IMR-90 (cell line): ENCODE data around the gene SPIN1. TPM values are rescaled to one million over a fixed set of nuclear protein-coding genes. Genes with fewer than 3 reads are reported as not detected.

Source experiments
- ATAC-seq: fragments of 200-7000 bp; cut with Tn5 transposase; 2 replicates; pipeline ENCODE4 v1.9.1; 2020; ENCODE audit warnings: low read depth, mild to moderate bottlenecking, moderate library complexity
- BruUV-seq: library from RNA; stranded (reverse); fragments of 400-500 nt; replicated peaks from 2 replicates; lab custom pipeline; 2021; lab: Mats Ljungman, UMichigan
- CTCF ChIA-PET: fragments of 300-600 bp; formaldehyde crosslinking; extraction: SDS; loops from one replicate; lab custom pipeline; 2021; ENCODE audit warnings: antibody characterized with exemption; lab: Yijun Ruan, JAX
- POLR2A ChIA-PET: fragments of 300-600 bp; sonication (Branson Sonifier 250); formaldehyde crosslinking; loops from one replicate; lab custom pipeline; 2022; ENCODE audit warnings: antibody characterized with exemption; ENCODE audit not compliant: unreplicated experiment; lab: Charles Lee
- DNase-seq: peaks from one replicate; pipeline ENCODE4 v3.0.0; 2013
- H2AFZ ChIP-seq: replicated peaks from 2 replicates; pipeline ENCODE3; 2013; ENCODE audit warnings: low read length, mild to moderate bottlenecking; ENCODE audit not compliant: poor library complexity
- H2AK5ac ChIP-seq: 2 replicates; pipeline ENCODE4 v1.6.1; 2013; ENCODE audit warnings: low read depth, low read length, inconsistent platforms
- H2AK9ac ChIP-seq: replicated peaks from 2 replicates; pipeline ENCODE3; 2013; ENCODE audit warnings: mild to moderate bottlenecking, low read depth, low read length, moderate library complexity; ENCODE audit not compliant: poor library complexity
- H2BK120ac ChIP-seq: 2 replicates; pipeline ENCODE4 v1.6.1; 2013; ENCODE audit warnings: low read depth, low read length, inconsistent platforms
- H2BK15ac ChIP-seq: 3 replicates; pipeline ENCODE4 v1.6.1; 2013; ENCODE audit warnings: low read depth, low read length, inconsistent platforms
- H2BK20ac ChIP-seq: 2 replicates; pipeline ENCODE4 v1.6.1; 2013; ENCODE audit warnings: low read depth, mild to moderate bottlenecking, inconsistent platforms, low read length, moderate library complexity
- H2BK5ac ChIP-seq: 2 replicates; pipeline ENCODE4 v1.6.1; 2013; ENCODE audit warnings: mild to moderate bottlenecking, low read depth, low read length, inconsistent platforms; ENCODE audit not compliant: poor library complexity, severe bottlenecking
- H3K14ac ChIP-seq: replicated peaks from 2 replicates; pipeline ENCODE4 v1.6.1; 2013; ENCODE audit warnings: low read depth, low read length, inconsistent platforms
- H3K18ac ChIP-seq: 2 replicates; pipeline ENCODE4 v1.6.1; 2013; ENCODE audit warnings: low read depth, low read length, control low read depth
- H3K23ac ChIP-seq: 2 replicates; pipeline ENCODE4 v1.6.1; 2013; ENCODE audit warnings: low read depth, low read length, inconsistent platforms
- H3K27ac ChIP-seq: 2 replicates; pipeline ENCODE4 v1.5.1; 2013; ENCODE audit warnings: mild to moderate bottlenecking, control low read depth, low read length; ENCODE audit not compliant: insufficient read depth
- H3K27me3 ChIP-seq: 2 replicates; pipeline ENCODE4 v1.6.1; 2013; ENCODE audit warnings: low read length; ENCODE audit not compliant: control insufficient read depth, insufficient read depth
- H3K36me3 ChIP-seq: 2 replicates; pipeline ENCODE4 v1.6.1; 2013; ENCODE audit warnings: low read length, mixed read lengths; ENCODE audit not compliant: control insufficient read depth, insufficient read depth
- H3K4ac ChIP-seq: 2 replicates; pipeline ENCODE4 v1.6.1; 2013; ENCODE audit warnings: low read depth, low read length, inconsistent platforms
- H3K4me1 ChIP-seq: 2 replicates; pipeline ENCODE4 v1.6.1; 2013; ENCODE audit warnings: low read length, mixed read lengths; ENCODE audit not compliant: control insufficient read depth, insufficient read depth
- H3K4me2 ChIP-seq: 2 replicates; pipeline ENCODE4 v1.6.1; 2013; ENCODE audit warnings: low read depth, mild to moderate bottlenecking, control low read depth, low read length, moderate library complexity
- H3K4me3 ChIP-seq: 2 replicates; pipeline ENCODE4 v1.5.1; 2013; ENCODE audit warnings: low read depth, mild to moderate bottlenecking, control low read depth, low read length, moderate library complexity; ENCODE audit not compliant: insufficient read depth
- H3K56ac ChIP-seq: 2 replicates; pipeline ENCODE4 v1.6.1; 2013; ENCODE audit warnings: low read length, inconsistent platforms; ENCODE audit not compliant: insufficient read depth; ENCODE audit errors: extremely low read depth
- H3K79me1 ChIP-seq, 2 experiments: 2 replicates each; pipeline ENCODE4 v1.6.1; 2013; ENCODE audit warnings: low read length in 2 of 2, inconsistent platforms in 1 of 2, low read depth in 1 of 2
- H3K9ac ChIP-seq: 2 replicates; pipeline ENCODE4 v1.6.1; 2013; ENCODE audit warnings: low read depth, low read length, control low read depth
- H3K9me1 ChIP-seq: 2 replicates; pipeline ENCODE4 v1.6.1; 2013; ENCODE audit warnings: low read length, inconsistent platforms; ENCODE audit not compliant: insufficient read depth
- H3K9me3 ChIP-seq: 2 replicates; pipeline ENCODE4 v1.6.1; 2013; ENCODE audit warnings: low read length; ENCODE audit not compliant: control insufficient read depth, insufficient read depth
- H4K20me1 ChIP-seq: 2 replicates; pipeline ENCODE4 v1.6.1; 2013; ENCODE audit warnings: low read length, inconsistent platforms; ENCODE audit not compliant: insufficient read depth
- H4K5ac ChIP-seq: 2 replicates; pipeline ENCODE4 v1.6.1; 2013; ENCODE audit warnings: mild to moderate bottlenecking, low read depth, low read length, control low read depth
- H4K8ac ChIP-seq, 2 experiments: 2 replicates each; pipeline ENCODE4 v1.6.1; 2013; ENCODE audit warnings: low read depth in 2 of 2, low read length in 2 of 2, control low read depth in 1 of 2, inconsistent platforms in 1 of 2
- H4K91ac ChIP-seq: 2 replicates; pipeline ENCODE4 v1.6.1; 2013; ENCODE audit warnings: low read depth, low read length, inconsistent platforms; ENCODE audit not compliant: insufficient read depth
- CEBPB ChIP-seq: IDR thresholded peaks from 2 replicates; pipeline ENCODE4 v1.6.1; 2012; ENCODE audit warnings: low read depth, low read length, improper control_type of control experiment
- WGBS, 2 experiments: methylation state at CpG; one replicate each; pipeline versions ENCODE4 v1.1.5 to v1.1.7; 2013; ENCODE audit warnings: missing lambda C conversion rate in 2 of 2; ENCODE audit not compliant: insufficient read length in 1 of 2; ENCODE audit errors: extremely low coverage in 2 of 2; 5-methylcytosine and 5-hydroxymethylcytosine counted together
- dilution Hi-C: fragments of 300-500 bp; cut with HindIII; formaldehyde crosslinking; loops from one replicate; pipeline ENCODE4 v1.14.3; 2018; ENCODE audit warnings: low sequenced_read_pairs; ENCODE audit not compliant: unreplicated experiment
- in situ Hi-C: fragments of 300-500 bp; cut with MboI; formaldehyde crosslinking; loops from 3 replicates; pipeline ENCODE4 v1.14.3; 2019; ENCODE audit warnings: low sequenced_read_pairs, inconsistent platforms, mixed read lengths
- intact Hi-C: fragments of 100-400 bp; cut with micrococcal nuclease; formaldehyde crosslinking; loops from 2 replicates; pipeline ENCODE4 v1.10.0; 2022
- polyA plus RNA-seq, 3 experiments: library from polyadenylated mRNA; depleted of rRNA; stranded (reverse); fragments of >200 nt; gene quantifications; 2 replicates each; pipeline ENCODE4 v1.2.3, GENCODE V29; 2012; ENCODE audit warnings: low replicate concordance in 1 of 3
- total RNA-seq: library from RNA; depleted of rRNA; stranded (reverse); fragments of >200 nt; gene quantifications from 2 replicates; pipeline ENCODE4 v1.2.3, GENCODE V29; 2012
- TF ChIP-seq, protein P1 (sequence below): fragments of 150-350 bp; IDR thresholded peaks from 2 replicates; pipeline ENCODE4 v1.6.1; 2016; ENCODE audit warnings: low read depth, mild to moderate bottlenecking, low read length, moderate library complexity, borderline replicate concordance

Gene SPIN1
- total and polyA plus RNA-seq, 2 of the 4 experiments (the other 2 are of a cell fraction), result 63.3 to 141 TPM

DNA sequence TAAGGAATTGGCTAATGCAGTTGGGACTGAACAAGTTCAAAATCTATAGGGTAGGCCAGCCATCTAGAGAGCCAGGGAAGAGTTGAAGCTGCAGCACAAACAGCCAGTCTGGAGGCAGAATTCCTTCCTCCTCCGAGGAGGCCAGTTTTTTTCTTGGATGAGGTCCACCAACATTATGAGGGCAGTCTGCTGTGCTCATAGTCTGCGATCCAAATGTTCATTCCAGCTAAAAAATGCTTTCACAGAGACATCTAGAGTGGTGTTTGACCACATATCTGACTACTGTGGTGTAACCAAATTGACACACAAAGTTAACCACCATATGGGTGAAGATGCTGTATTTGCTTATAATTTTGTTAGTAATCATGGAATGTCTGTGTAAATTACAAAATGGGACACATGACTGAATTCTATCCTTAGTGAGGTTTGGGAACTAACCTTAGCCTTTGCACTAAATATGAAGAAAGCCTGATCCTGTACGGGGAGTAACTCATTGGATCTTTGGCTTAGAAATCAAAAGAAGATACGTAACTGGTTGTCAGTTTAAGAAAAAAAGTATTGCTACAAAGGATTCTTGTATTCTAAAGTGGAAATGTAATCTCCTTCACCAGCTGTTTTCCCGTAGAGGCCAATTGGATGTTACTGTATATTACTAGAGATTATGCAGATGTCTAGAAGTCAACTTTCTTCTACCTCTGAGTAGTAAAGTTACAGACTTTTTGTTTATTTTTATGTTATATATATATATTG, 70.6 kb downstream of the SPIN1 start:
- no peak overlapping the region for H3K18ac ChIP-seq
- dilution Hi-C loops, result no loop called here
- H2AK5ac ChIP-seq, result no peak overlapping the region
- peaks cover 7% of the 10 kb centered on the region for H3K4me1 ChIP-seq
- TF ChIP-seq CEBPB, result 0 out of 2 replicates have a peak, but pooled peaks have one; percentile 4
- TF ChIP-seq, protein P1, sequence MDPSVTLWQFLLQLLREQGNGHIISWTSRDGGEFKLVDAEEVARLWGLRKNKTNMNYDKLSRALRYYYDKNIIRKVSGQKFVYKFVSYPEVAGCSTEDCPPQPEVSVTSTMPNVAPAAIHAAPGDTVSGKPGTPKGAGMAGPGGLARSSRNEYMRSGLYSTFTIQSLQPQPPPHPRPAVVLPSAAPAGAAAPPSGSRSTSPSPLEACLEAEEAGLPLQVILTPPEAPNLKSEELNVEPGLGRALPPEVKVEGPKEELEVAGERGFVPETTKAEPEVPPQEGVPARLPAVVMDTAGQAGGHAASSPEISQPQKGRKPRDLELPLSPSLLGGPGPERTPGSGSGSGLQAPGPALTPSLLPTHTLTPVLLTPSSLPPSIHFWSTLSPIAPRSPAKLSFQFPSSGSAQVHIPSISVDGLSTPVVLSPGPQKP, result no peak
- ChIA-PET CTCF (no interaction called here), POLR2A (no interaction called here)
- no peak overlapping the region for H2BK20ac ChIP-seq
- no peak overlapping the region for H4K91ac ChIP-seq
- H3K27ac ChIP-seq, result no peak overlapping the region
- ATAC-seq, result peak; percentile 70
- H3K56ac ChIP-seq, result no peak overlapping the region
- H3K23ac ChIP-seq, result no peak overlapping the region
- H4K20me1 ChIP-seq, result no peaks in the 10 kb centered on the region; the same call in 1 of the 2 replicates
- no peak overlapping the region for H3K4me3 ChIP-seq
- H3K9ac ChIP-seq, result no peak overlapping the region
- no peak overlapping the region for H2BK5ac ChIP-seq
- H3K27me3 ChIP-seq, result no peaks in the 10 kb centered on the region
- H2BK15ac ChIP-seq, result no peak overlapping the region
- H3K36me3 ChIP-seq, result peaks cover 7% of the 10 kb centered on the region
- H2BK120ac ChIP-seq, result no peak overlapping the region
- in situ Hi-C loops, result no loop called here
- no CpG with 5 or more reads among the region's 5 CpGs for WGBS, 2 experiments
- H4K5ac ChIP-seq, result no peak overlapping the region
- no peak overlapping the region for H3K14ac ChIP-seq
- H3K4me2 ChIP-seq, result no peak overlapping the region
- DNase-seq, result peak; percentile 75
- 0 out of 2 replicates have a peak overlapping the region, but pooled peaks have one; percentile 2 for H3K4ac ChIP-seq
- H3K79me1 ChIP-seq, result peaks cover 41 to 46% of the 10 kb centered on the region in 2 experiments
- no peak overlapping the region for H2AFZ ChIP-seq
- peak overlapping the region in 1 of 2 experiments; percentile 25; a peak in 1 of 4 replicates for H4K8ac ChIP-seq
- H3K9me3 ChIP-seq, result no peaks in the 10 kb centered on the region
- BruUV-seq, result no TSS peak
- intact Hi-C loops, result no loop called here
- H2AK9ac ChIP-seq, result no peak overlapping the region
- peaks cover 15% of the 10 kb centered on the region for H3K9me1 ChIP-seq
